H1 (cell line): ENCODE measurements around the gene ROBO2. TPM values are rescaled to one million over a fixed set of nuclear protein-coding genes. Genes with fewer than 3 reads are reported as not detected.

Experiments used
- CTCF ChIA-PET: fragments of 300-600 bp; sonication (Branson Sonifier 250); formaldehyde crosslinking; loops from one replicate; lab custom pipeline; 2021; ENCODE audit not compliant: partially characterized antibody; lab: Charles Lee
- POLR2A ChIA-PET: fragments of 300-600 bp; sonication (Branson Sonifier 250); formaldehyde crosslinking; loops from one replicate; lab custom pipeline; 2021; ENCODE audit warnings: inconsistent platforms; ENCODE audit not compliant: partially characterized antibody; lab: Charles Lee
- DNase-seq, 2 experiments: peaks; one replicate each; pipeline versions ENCODE4 v3.0.0 to v3.0.0-alpha.2; 2010 to 2022; ENCODE audit warnings: low spot score in 2 of 2, low read depth in 1 of 2, mixed read lengths in 1 of 2
- FAIRE-seq: peaks from 2 replicates; lab custom pipeline; 2011; peaks lifted over from hg19 to GRCh38; lab: Jason Lieb, UNC
- H2AFZ ChIP-seq: 2 replicates; pipeline ENCODE4 v1.8.1; 2012; ENCODE audit warnings: low read length, inconsistent platforms
- H2AK5ac ChIP-seq: 2 replicates; pipeline ENCODE4 v1.6.1; 2013; ENCODE audit warnings: low read depth, low read length
- H2BK120ac ChIP-seq: replicated peaks from 2 replicates; pipeline ENCODE3; 2013; ENCODE audit warnings: low read depth, low read length, inconsistent platforms
- H2BK12ac ChIP-seq: 2 replicates; pipeline ENCODE4 v1.6.1; 2013; ENCODE audit warnings: low read depth, low read length
- H2BK15ac ChIP-seq: 2 replicates; pipeline ENCODE4 v1.6.1; 2013; ENCODE audit warnings: low read length
- H2BK20ac ChIP-seq: 2 replicates; pipeline ENCODE4 v1.6.1; 2013; ENCODE audit warnings: low read length
- H2BK5ac ChIP-seq: 2 replicates; pipeline ENCODE4 v1.6.1; 2013; ENCODE audit warnings: low read depth, low read length
- H3K14ac ChIP-seq: 2 replicates; pipeline ENCODE4 v1.6.1; 2013; ENCODE audit warnings: inconsistent platforms; ENCODE audit not compliant: insufficient read length
- H3K18ac ChIP-seq: 2 replicates; pipeline ENCODE4 v1.6.1; 2013; ENCODE audit warnings: low read length; ENCODE audit errors: extremely low read depth
- H3K23ac ChIP-seq: 2 replicates; pipeline ENCODE4 v1.6.1; 2013; ENCODE audit warnings: inconsistent platforms; ENCODE audit not compliant: insufficient read length
- H3K23me2 ChIP-seq: 2 replicates; pipeline ENCODE4 v1.6.1; 2013; ENCODE audit warnings: low read depth, low read length
- H3K27ac ChIP-seq: 2 replicates; pipeline ENCODE4 v1.6.1; 2011; ENCODE audit warnings: low read depth, low read length, inconsistent platforms
- H3K27me3 ChIP-seq, 4 experiments: replicated peaks in 1 of 4; 1 replicate in 1 of 4; 2 replicates in 3 of 4; pipeline versions ENCODE4 v1.6.1 to v1.8.1; 2011 to 2013; ENCODE audit warnings: low read length in 3 of 4, mild to moderate bottlenecking in 3 of 4, inconsistent platforms in 2 of 4, mixed read lengths in 2 of 4, moderate library complexity in 1 of 4; ENCODE audit not compliant: control insufficient read depth in 3 of 4, insufficient read depth in 3 of 4; ENCODE audit errors: extremely low read depth in 1 of 4
- H3K36me3 ChIP-seq, 4 experiments: 2 replicates each; pipeline versions ENCODE4 v1.6.1 to v1.8.1; 2011 to 2013; ENCODE audit warnings: mild to moderate bottlenecking in 4 of 4, low read length in 3 of 4, moderate library complexity in 2 of 4, control low read depth in 1 of 4, inconsistent platforms in 1 of 4; ENCODE audit not compliant: insufficient read depth in 4 of 4, control insufficient read depth in 2 of 4
- H3K4ac ChIP-seq: replicated peaks from 2 replicates; pipeline ENCODE3; 2013; ENCODE audit warnings: low read length, low read depth, mixed read lengths, inconsistent platforms; ENCODE audit not compliant: insufficient read length
- H3K4me1 ChIP-seq, 4 experiments: replicated peaks in 1 of 4; 1 replicate in 1 of 4; 2 replicates in 3 of 4; pipeline versions ENCODE4 v1.6.1 to v1.8.1; 2011 to 2013; ENCODE audit warnings: low read length in 3 of 4, inconsistent platforms in 2 of 4, mixed read lengths in 1 of 4; ENCODE audit not compliant: insufficient read depth in 4 of 4, control insufficient read depth in 3 of 4
- H3K4me2 ChIP-seq, 2 experiments: 2 replicates each; pipeline versions ENCODE4 v1.6.1 to v1.8.1; 2011 to 2013; ENCODE audit warnings: low read depth in 2 of 2, low read length in 2 of 2, control low read depth in 1 of 2, inconsistent platforms in 1 of 2, mild to moderate bottlenecking in 1 of 2; ENCODE audit not compliant: insufficient read depth in 1 of 2
- H3K4me3 ChIP-seq, 4 experiments: fragments of 200-600, 300-600 bp in 1 of 4; sonication (generic), shearing (Covaris generic), sonication (Bioruptor Twin) in 1 of 4; 2 replicates each; pipeline versions ENCODE4 v1.5.1 to v1.8.1; 2011 to 2016; ENCODE audit warnings: low read length in 4 of 4, low read depth in 3 of 4, control low read depth in 2 of 4, inconsistent platforms in 2 of 4, mild to moderate bottlenecking in 2 of 4, mixed read lengths in 1 of 4, moderate library complexity in 1 of 4; ENCODE audit not compliant: insufficient read depth in 2 of 4; ENCODE audit errors: extremely low read depth in 1 of 4
- H3K56ac ChIP-seq: replicated peaks from 2 replicates; pipeline ENCODE3; 2013; ENCODE audit warnings: low read depth, mild to moderate bottlenecking, mixed read lengths, low read length, inconsistent platforms; ENCODE audit not compliant: insufficient read length
- H3K79me1 ChIP-seq: 2 replicates; pipeline ENCODE4 v1.6.1; 2013; ENCODE audit warnings: low read depth, low read length, control low read depth
- H3K79me2 ChIP-seq, 2 experiments: 2 replicates each; pipeline versions ENCODE4 v1.6.1 to v1.8.1; 2012 to 2013; ENCODE audit warnings: low read length in 2 of 2, mild to moderate bottlenecking in 2 of 2, inconsistent platforms in 1 of 2; ENCODE audit not compliant: insufficient read depth in 2 of 2, control insufficient read depth in 1 of 2
- H3K9ac ChIP-seq, 4 experiments: replicated peaks in 1 of 4; 1 replicate in 1 of 4; 2 replicates in 3 of 4; pipeline versions ENCODE4 v1.6.1 to v1.8.1; 2011 to 2013; ENCODE audit warnings: low read depth in 3 of 4, low read length in 3 of 4, control low read depth in 2 of 4, mild to moderate bottlenecking in 2 of 4, moderate library complexity in 2 of 4, inconsistent platforms in 1 of 4; ENCODE audit errors: extremely low read depth in 1 of 4
- H3K9me3 ChIP-seq, 2 experiments: 2 replicates each; pipeline versions ENCODE4 v1.6.1 to v1.8.1; 2012 to 2013; ENCODE audit warnings: mild to moderate bottlenecking in 2 of 2, moderate library complexity in 2 of 2, control low read depth in 1 of 2, inconsistent platforms in 1 of 2, low read depth in 1 of 2, low read length in 1 of 2, mixed read lengths in 1 of 2; ENCODE audit not compliant: insufficient read depth in 2 of 2
- H4K20me1 ChIP-seq, 2 experiments: replicated peaks in 1 of 2; 2 replicates each; pipeline versions ENCODE3 to v1.8.1; 2011 to 2013; ENCODE audit warnings: inconsistent platforms in 2 of 2, low read length in 2 of 2, mild to moderate bottlenecking in 1 of 2; ENCODE audit not compliant: insufficient read depth in 2 of 2, control insufficient read depth in 1 of 2
- H4K5ac ChIP-seq: 2 replicates; pipeline ENCODE4 v1.6.1; 2013; ENCODE audit warnings: low read length, low read depth, mixed read lengths, inconsistent platforms; ENCODE audit not compliant: insufficient read length
- H4K8ac ChIP-seq: 2 replicates; pipeline ENCODE4 v1.8.0; 2013; ENCODE audit warnings: mild to moderate bottlenecking, moderate library complexity, low read length, inconsistent platforms; ENCODE audit not compliant: insufficient read depth; ENCODE audit errors: extremely low read depth
- H4K91ac ChIP-seq: replicated peaks from 2 replicates; pipeline ENCODE3; 2013; ENCODE audit warnings: low read length, mixed read lengths, inconsistent platforms; ENCODE audit not compliant: insufficient read length
- GTF2F1 ChIP-seq: IDR thresholded peaks from 2 replicates; pipeline ENCODE4 v1.6.1; 2012; ENCODE audit warnings: low read depth, low read length, improper control_type of control experiment, borderline replicate concordance
- RAD21 ChIP-seq, 2 experiments: IDR thresholded peaks in 1 of 2; conservative IDR thresholded peaks in 1 of 2; 2 replicates each; pipeline ENCODE4 v1.6.1; 2011; ENCODE audit warnings: low read depth in 2 of 2, low read length in 2 of 2, improper control_type of control experiment in 1 of 2, inconsistent platforms in 1 of 2, mild to moderate bottlenecking in 1 of 2, moderate library complexity in 1 of 2
- SUZ12 ChIP-seq: fragments of 200-600 bp; sonication (generic); IDR thresholded peaks from 2 replicates; pipeline ENCODE4 v1.6.1; 2012; ENCODE audit warnings: mild to moderate bottlenecking, inconsistent platforms, low read length, moderate library complexity, mixed read lengths
- WGBS, 2 experiments: shearing (Covaris generic) in 1 of 2; methylation state at CpG; one replicate each; pipeline versions ENCODE4 v1.1.6 to v1.1.7; 2013 to 2015; ENCODE audit warnings: low lambda C conversion rate in 2 of 2, mixed read lengths in 2 of 2, inconsistent platforms in 1 of 2, low coverage in 1 of 2, missing lambda C conversion rate in 1 of 2; ENCODE audit not compliant: insufficient replicate concordance in 2 of 2, insufficient coverage in 1 of 2, insufficient read length in 1 of 2; ENCODE audit errors: extremely low coverage in 1 of 2, missing lambda C conversion rate in 1 of 2; 5-methylcytosine and 5-hydroxymethylcytosine counted together
- polyA plus RNA-seq, 7 experiments: library from polyadenylated mRNA; depleted of rRNA in 3 of 7; stranded (reverse) in 5 of 7; unstranded in 2 of 7; fragments of >200 nt in 5 of 7; fragments of 200-250 nt in 2 of 7; gene quantifications; 1 replicate in 5 of 7; 2 replicates in 1 of 7; 4 replicates in 1 of 7; pipeline versions ENCODE4 v1.2.1 to v1.2.3, GENCODE V29; 2011 to 2013; ENCODE audit warnings: missing spikeins in 2 of 7, mixed read lengths in 2 of 7
- total RNA-seq: library from RNA; stranded (reverse); fragmentation: NEBNext Ultra II Directional; extraction: Animal tissue kit (Norgen Biotek cat#: 25700); gene quantifications from 2 replicates; pipeline ENCODE4 v1.2.1, GENCODE V29; 2021
- TF ChIP-seq, protein P1 (sequence below): IDR thresholded peaks from 2 replicates; pipeline ENCODE4 v1.6.1; 2012; ENCODE audit warnings: inconsistent platforms

ROBO2 gene
- total and polyA plus RNA-seq, 2 of the 8 experiments (the other 6 are each of a cell fraction or from before 2014, with no cell fraction given) = 1.5 to 2.9 TPM

DNA sequence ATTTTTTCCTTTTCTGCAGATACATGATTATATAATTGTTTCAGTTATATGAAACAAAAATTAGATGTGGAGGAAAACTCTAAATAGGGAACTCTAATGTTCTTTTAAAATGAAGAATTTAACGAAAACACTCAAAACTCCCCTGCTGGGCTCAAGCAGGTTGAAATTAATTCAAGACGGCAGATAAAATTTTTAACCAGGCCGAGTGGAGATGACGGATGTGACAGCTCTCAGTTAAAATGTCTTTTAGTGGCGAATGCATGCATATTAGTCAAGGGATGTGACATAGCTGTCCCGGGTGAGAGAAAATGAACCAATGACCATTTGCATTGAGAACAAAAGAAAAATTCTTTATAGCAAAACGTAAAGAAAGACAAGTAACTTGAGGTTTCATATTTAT lies 110.1 kb downstream of the ROBO2 start:
- Histone ChIP-seq H3K4me1 (peaks cover 0 to 18% (median 9%) of the 10 kb centered on the region in 4 experiments; a peak in 5 of 7 replicates), H3K4me3 (no peak overlapping the region), H3K4ac (no peak overlapping the region), H2BK120ac (no peak overlapping the region), H3K27me3 (no peaks in the 10 kb centered on the region), H3K79me2 (no peaks in the 10 kb centered on the region), H3K4me2 (no peak overlapping the region), H3K14ac (no peak overlapping the region), H4K5ac (no peak overlapping the region), H2BK12ac (no peak overlapping the region), H3K79me1 (no peaks in the 10 kb centered on the region), H2BK20ac (no peak overlapping the region), H4K91ac (no peak overlapping the region), H3K23ac (no peak overlapping the region), H2AFZ (no peak overlapping the region), H4K8ac (no peak overlapping the region), H2AK5ac (no peak overlapping the region), H2BK5ac (no peak overlapping the region), H3K18ac (no peak overlapping the region), H3K27ac (no peak overlapping the region), H3K36me3 (no peaks in the 10 kb centered on the region), H3K9ac (no peak overlapping the region), H4K20me1 (no peaks in the 10 kb centered on the region), H3K23me2 (no peaks in the 10 kb centered on the region), H3K9me3 (no peaks in the 10 kb centered on the region), H3K56ac (no peak overlapping the region), H2BK15ac (no peak overlapping the region)
- CTCF ChIA-PET = interaction anchor here (0.9 to 1.4 kb wide), 4 partner anchors 9 to 36 kb away, joined by 3 read pairs; no protein-coding TSS in a partner anchor
- POLR2A ChIA-PET = no interaction called here
- DNase-seq (no peak), FAIRE-seq (no peak)
- no peak for TF ChIP-seq GTF2F1
- TF ChIP-seq SUZ12 = no peak
- no peak for TF ChIP-seq RAD21 (IDR thresholded peaks at IDR 0.05 in 1 of 2, conservative IDR thresholded peaks at IDR 0.05 in 1 of 2; ENCODE audit: low read depth in 2 of 2, low read length in 2 of 2)
- TF ChIP-seq, protein P1, sequence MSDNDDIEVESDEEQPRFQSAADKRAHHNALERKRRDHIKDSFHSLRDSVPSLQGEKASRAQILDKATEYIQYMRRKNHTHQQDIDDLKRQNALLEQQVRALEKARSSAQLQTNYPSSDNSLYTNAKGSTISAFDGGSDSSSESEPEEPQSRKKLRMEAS = no peak
- 88% methylated on average over 7 of the region's 7 CpGs; no CpG with 5 or more reads in 1 of the 2 experiments for WGBS, 2 experiments
